HepG2 (cell line): ENCODE measurements around the gene MROH2A. TPM values are rescaled to one million over a fixed set of nuclear protein-coding genes. Genes with fewer than 3 reads are reported as not detected.

Source experiments
- ATAC-seq: fragments of 200-7000 bp; cut with Tn5 transposase; 3 replicates; pipeline ENCODE4 v1.9.1; 2020; ENCODE audit warnings: mild to moderate bottlenecking, moderate library complexity
- BruUV-seq: library from RNA; stranded (reverse); fragments of 400-500 nt; replicated peaks from 2 replicates; lab custom pipeline; 2021; lab: Mats Ljungman, UMichigan
- CTCF ChIA-PET: fragments of 300-600 bp; formaldehyde crosslinking; extraction: SDS; loops from one replicate; lab custom pipeline; 2021; ENCODE audit warnings: low total read pairs, inconsistent platforms, low intra/inter-chr PET ratio; lab: Yijun Ruan, JAX
- POLR2A ChIA-PET: fragments of 350-600 bp; sonication (Branson Sonifier 250); formaldehyde crosslinking; loops from one replicate; lab custom pipeline; 2020; ENCODE audit warnings: antibody characterized with exemption, inconsistent platforms; lab: Yijun Ruan, JAX
- DNase-seq: peaks from one replicate; pipeline ENCODE4 v3.0.0-alpha.2; 2015; ENCODE audit warnings: low spot score
- FAIRE-seq: peaks from 3 replicates; lab custom pipeline; 2011; peaks lifted over from hg19 to GRCh38; lab: Jason Lieb, UNC
- H2AFZ ChIP-seq: one replicate; pipeline ENCODE4 v1.6.1; 2011; ENCODE audit warnings: low read length, inconsistent platforms
- H3K27ac ChIP-seq: fragments of 300-600 bp; 3 replicates; pipeline ENCODE4 v1.8.0; 2011; ENCODE audit warnings: mixed run types, mild to moderate bottlenecking, mixed read lengths, low read length, inconsistent platforms; ENCODE audit not compliant: insufficient read depth; ENCODE audit errors: extremely low read length
- H3K27me3 ChIP-seq, 2 experiments: fragments of 200-600 bp in 1 of 2; 2 replicates in 1 of 2; 3 replicates in 1 of 2; pipeline versions ENCODE4 v1.6.0 to v1.8.0; 2011; ENCODE audit warnings: low read length in 2 of 2, mild to moderate bottlenecking in 2 of 2, moderate library complexity in 2 of 2, inconsistent platforms in 1 of 2; ENCODE audit not compliant: insufficient read depth in 2 of 2, control insufficient read depth in 1 of 2
- H3K36me3 ChIP-seq, 2 experiments: fragments of 200-600 bp in 1 of 2; replicated peaks in 1 of 2; 2 replicates in 1 of 2; 3 replicates in 1 of 2; pipeline versions ENCODE4 v1.5.1 to v1.8.0; 2011; ENCODE audit warnings: low read length in 2 of 2, inconsistent platforms in 1 of 2; ENCODE audit not compliant: insufficient read depth in 2 of 2, control insufficient read depth in 1 of 2
- H3K4me1 ChIP-seq: 2 replicates; pipeline ENCODE4 v1.5.1; 2012; ENCODE audit warnings: low read length, inconsistent platforms; ENCODE audit not compliant: insufficient read depth
- H3K4me2 ChIP-seq: 2 replicates; pipeline ENCODE4 v1.6.0; 2011; ENCODE audit warnings: low read depth, low read length, inconsistent platforms
- H3K4me3 ChIP-seq, 3 experiments: fragments of 200-600 bp in 1 of 3; sonication (generic), shearing (Covaris generic) in 1 of 3; replicated peaks in 1 of 3; 2 replicates each; pipeline ENCODE4 v1.5.1; 2011 to 2016; ENCODE audit warnings: low read length in 3 of 3, inconsistent platforms in 2 of 3, low read depth in 2 of 3, mild to moderate bottlenecking in 2 of 3, control low read depth in 1 of 3, mixed read lengths in 1 of 3; ENCODE audit not compliant: insufficient read depth in 1 of 3
- H3K79me2 ChIP-seq: one replicate; pipeline ENCODE4 v1.6.1; 2011; ENCODE audit warnings: low read length, inconsistent platforms; ENCODE audit not compliant: insufficient read depth
- H3K9ac ChIP-seq: 2 replicates; pipeline ENCODE4 v1.6.0; 2011; ENCODE audit warnings: mild to moderate bottlenecking, low read depth, low read length, inconsistent platforms; ENCODE audit not compliant: insufficient read depth
- H3K9me3 ChIP-seq: 2 replicates; pipeline ENCODE4 v1.5.1; 2012; ENCODE audit warnings: mild to moderate bottlenecking, low read length
- H4K20me1 ChIP-seq: 2 replicates; pipeline ENCODE4 v1.6.0; 2011; ENCODE audit warnings: inconsistent platforms, mild to moderate bottlenecking, low read length, moderate library complexity; ENCODE audit not compliant: insufficient read depth
- BRCA1 ChIP-seq: sonication (generic); formaldehyde crosslinking; IDR thresholded peaks from 2 replicates; pipeline ENCODE4 v1.4.0; 2020; ENCODE audit warnings: missing genetic modification reagents
- CEBPG ChIP-seq: IDR thresholded peaks from 2 replicates; pipeline ENCODE4 v1.6.1; 2016
- CENPT ChIP-seq: sonication (generic); formaldehyde crosslinking; IDR thresholded peaks from 2 replicates; pipeline ENCODE4 v1.8.0; 2022; ENCODE audit warnings: low read depth, mild to moderate bottlenecking, moderate library complexity, missing genetic modification reagents
- DNMT1 ChIP-seq: sonication (generic); formaldehyde crosslinking; IDR thresholded peaks from 2 replicates; pipeline ENCODE4 v1.5.1; 2020; ENCODE audit warnings: mild to moderate bottlenecking, missing genetic modification reagents
- KAT7 ChIP-seq: IDR thresholded peaks from 2 replicates; pipeline ENCODE4 v1.6.1; 2018; ENCODE audit warnings: borderline replicate concordance, missing compliant biosample characterization
- NR1H2 ChIP-seq: sonication (generic); formaldehyde crosslinking; IDR thresholded peaks from 2 replicates; pipeline ENCODE4 v1.8.1; 2022; ENCODE audit warnings: low read depth, missing genetic modification reagents, borderline replicate concordance
- SNAPC2 ChIP-seq: sonication (generic); formaldehyde crosslinking; IDR thresholded peaks from 2 replicates; pipeline ENCODE4 v1.8.1; 2022; ENCODE audit warnings: mild to moderate bottlenecking, missing genetic modification reagents
- ZNF670 ChIP-seq: sonication (generic); formaldehyde crosslinking; IDR thresholded peaks from 2 replicates; pipeline ENCODE4 v1.8.0; 2022; ENCODE audit warnings: mild to moderate bottlenecking, missing genetic modification reagents, borderline replicate concordance
- ZNF724P ChIP-seq: sonication (generic); formaldehyde crosslinking; IDR thresholded peaks from 2 replicates; pipeline ENCODE4 v1.8.0; 2022; ENCODE audit warnings: missing genetic modification reagents, borderline replicate concordance
- WGBS: methylation state at CpG from one replicate; pipeline ENCODE4 v1.1.6; 2017; ENCODE audit warnings: low lambda C conversion rate; 5-methylcytosine and 5-hydroxymethylcytosine counted together
- in situ Hi-C: cut with HindIII; loops from 2 replicates; pipeline ENCODE4 v1.10.0; 2017; ENCODE audit warnings: low pct_unique_long_range_greater_than_20kb; ENCODE audit not compliant: extremely low pct_ligation_motif_present
- intact Hi-C: fragments of 100-400 bp; cut with micrococcal nuclease; formaldehyde crosslinking; loops from one replicate; pipeline ENCODE4 v1.10.0; 2022; ENCODE audit not compliant: unreplicated experiment
- polyA plus RNA-seq, 8 experiments: library from polyadenylated mRNA; depleted of rRNA in 3 of 8; stranded (reverse) in 7 of 8; unstranded in 1 of 8; fragments of >200 nt; fragmentation: Illumina TruSeq in 4 of 8; extraction: Trizol in 4 of 8; gene quantifications; 2 replicates each; pipeline versions ENCODE4 v1.2.1 to v1.2.3, GENCODE V29; 2011 to 2016; ENCODE audit warnings: low read depth in 4 of 8, missing spikeins in 1 of 8, mixed read lengths in 1 of 8; ENCODE audit not compliant: insufficient read depth in 1 of 8
- total RNA-seq, 5 experiments: library from RNA; depleted of rRNA; stranded (reverse); fragments of >200 nt; fragmentation: Illumina TruSeq; extraction: Trizol; gene quantifications; 2 replicates each; pipeline ENCODE4 v1.2.3, GENCODE V29; 2016; ENCODE audit warnings: low read depth in 1 of 5
- TF ChIP-seq, protein P1 (sequence below): sonication (generic); formaldehyde crosslinking; IDR thresholded peaks from 2 replicates; pipeline ENCODE4 v1.4.0; 2020; ENCODE audit warnings: mild to moderate bottlenecking, missing genetic modification reagents
- TF ChIP-seq, protein P2 (sequence below): sonication (generic); formaldehyde crosslinking; IDR thresholded peaks from 2 replicates; pipeline ENCODE4 v1.5.0; 2020; ENCODE audit warnings: missing genetic modification reagents
- TF ChIP-seq, protein P3 (sequence below): sonication (generic); IDR thresholded peaks from 2 replicates; pipeline ENCODE4 v1.6.1; 2016; ENCODE audit warnings: low read depth, borderline replicate concordance
- TF ChIP-seq, protein P4 (sequence below): sonication (generic); formaldehyde crosslinking; IDR thresholded peaks from 2 replicates; pipeline ENCODE4 v1.8.1; 2023; ENCODE audit warnings: missing genetic modification reagents, mild to moderate bottlenecking, borderline replicate concordance
- TF ChIP-seq, protein P5 (sequence below), 2 experiments: sonication (generic) in 1 of 2; formaldehyde crosslinking in 1 of 2; IDR thresholded peaks; 2 replicates each; pipeline versions ENCODE4 v1.4.0 to v1.6.1; 2016 to 2020; ENCODE audit warnings: borderline replicate concordance in 1 of 2, low read depth in 1 of 2, mild to moderate bottlenecking in 1 of 2, missing genetic modification reagents in 1 of 2

The MROH2A gene
- total and polyA plus RNA-seq, 2 of the 13 experiments (the other 11 are each of a cell fraction or from before 2014, with no cell fraction given) = 0.03 to 0.04 TPM

DNA sequence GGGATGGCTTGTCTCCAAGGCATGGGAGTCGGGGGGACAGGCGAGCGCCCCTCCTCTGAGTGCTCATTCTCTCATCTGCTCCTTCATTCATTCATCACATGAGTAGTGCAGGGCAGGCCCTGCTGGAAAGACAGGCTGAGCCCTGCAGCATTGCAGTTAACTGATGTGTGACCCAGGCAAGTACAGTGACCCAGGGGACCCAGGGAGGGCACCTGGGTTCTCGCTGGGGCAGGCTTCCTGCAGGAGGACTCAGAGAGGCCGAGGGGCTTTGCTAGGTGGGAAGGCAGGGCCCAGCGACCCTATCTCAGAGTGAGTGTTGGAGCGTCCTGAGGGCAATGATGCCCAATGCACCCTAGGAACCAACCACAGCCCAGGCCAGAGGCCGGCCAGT, 45.6 kb downstream of the MROH2A start (continued):
- TF ChIP-seq SNAPC2 (CRISPR knock-in tag) = no peak
- TF ChIP-seq, protein P1, sequence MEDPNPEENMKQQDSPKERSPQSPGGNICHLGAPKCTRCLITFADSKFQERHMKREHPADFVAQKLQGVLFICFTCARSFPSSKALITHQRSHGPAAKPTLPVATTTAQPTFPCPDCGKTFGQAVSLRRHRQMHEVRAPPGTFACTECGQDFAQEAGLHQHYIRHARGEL (CRISPR knock-in tag) = no peak

DNA sequence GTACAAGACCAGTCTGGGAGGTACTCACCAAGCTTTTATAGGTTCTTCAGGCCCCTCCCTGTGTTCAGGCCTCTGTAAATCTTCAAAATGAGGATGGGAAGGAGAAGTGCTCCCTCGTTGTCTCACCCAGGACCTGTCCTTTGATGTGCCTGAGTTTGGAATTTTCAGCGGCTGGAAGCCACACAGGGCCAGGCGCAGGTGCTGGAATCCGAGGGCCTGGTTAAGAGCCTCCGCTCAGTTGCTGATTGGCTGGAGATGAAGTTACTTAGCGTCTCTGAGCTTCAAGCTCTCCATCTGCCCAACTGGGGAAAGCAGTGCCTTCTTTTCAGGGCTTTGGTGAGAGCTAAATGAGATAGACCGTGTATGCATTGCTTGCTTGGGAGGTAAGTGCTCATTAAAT, 46.2 kb downstream of the MROH2A start:
- Histone ChIP-seq H3K4me3 (no peak overlapping the region), H3K27me3 (peaks cover 5 to 16% of the 10 kb centered on the region in 2 experiments), H3K36me3 (no peaks in the 10 kb centered on the region), H4K20me1 (no peaks in the 10 kb centered on the region), H2AFZ (no peak overlapping the region), H3K27ac (no peak overlapping the region), H3K9me3 (no peaks in the 10 kb centered on the region), H3K9ac (no peak overlapping the region), H3K4me1 (no peaks in the 10 kb centered on the region), H3K79me2 (no peaks in the 10 kb centered on the region), H3K4me2 (no peak overlapping the region)
- no TSS peak for BruUV-seq
- DNase-seq (no peak), ATAC-seq (no peak), FAIRE-seq (no peak)
- in situ Hi-C loops = no loop called here
- ChIA-PET CTCF (no interaction called here), POLR2A (no interaction called here)
- WGBS = 64% methylated on average over 7 of the region's 7 CpGs
- intact Hi-C loops = no loop called here
- TF ChIP-seq DNMT1 (CRISPR knock-in tag) (no peak), ZNF724P (CRISPR knock-in tag) (no peak), CEBPG (CRISPR knock-in tag) (no peak), BRCA1 (no peak), NR1H2 (no peak), ZNF670 (CRISPR knock-in tag) (no peak), CENPT (no peak), KAT7 (no peak)
- TF ChIP-seq, protein P2, sequence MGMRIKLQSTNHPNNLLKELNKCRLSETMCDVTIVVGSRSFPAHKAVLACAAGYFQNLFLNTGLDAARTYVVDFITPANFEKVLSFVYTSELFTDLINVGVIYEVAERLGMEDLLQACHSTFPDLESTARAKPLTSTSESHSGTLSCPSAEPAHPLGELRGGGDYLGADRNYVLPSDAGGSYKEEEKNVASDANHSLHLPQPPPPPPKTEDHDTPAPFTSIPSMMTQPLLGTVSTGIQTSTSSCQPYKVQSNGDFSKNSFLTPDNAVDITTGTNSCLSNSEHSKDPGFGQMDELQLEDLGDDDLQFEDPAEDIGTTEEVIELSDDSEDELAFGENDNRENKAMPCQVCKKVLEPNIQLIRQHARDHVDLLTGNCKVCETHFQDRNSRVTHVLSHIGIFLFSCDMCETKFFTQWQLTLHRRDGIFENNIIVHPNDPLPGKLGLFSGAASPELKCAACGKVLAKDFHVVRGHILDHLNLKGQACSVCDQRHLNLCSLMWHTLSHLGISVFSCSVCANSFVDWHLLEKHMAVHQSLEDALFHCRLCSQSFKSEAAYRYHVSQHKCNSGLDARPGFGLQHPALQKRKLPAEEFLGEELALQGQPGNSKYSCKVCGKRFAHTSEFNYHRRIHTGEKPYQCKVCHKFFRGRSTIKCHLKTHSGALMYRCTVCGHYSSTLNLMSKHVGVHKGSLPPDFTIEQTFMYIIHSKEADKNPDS (CRISPR knock-in tag) = no peak
- TF ChIP-seq, protein P3, sequence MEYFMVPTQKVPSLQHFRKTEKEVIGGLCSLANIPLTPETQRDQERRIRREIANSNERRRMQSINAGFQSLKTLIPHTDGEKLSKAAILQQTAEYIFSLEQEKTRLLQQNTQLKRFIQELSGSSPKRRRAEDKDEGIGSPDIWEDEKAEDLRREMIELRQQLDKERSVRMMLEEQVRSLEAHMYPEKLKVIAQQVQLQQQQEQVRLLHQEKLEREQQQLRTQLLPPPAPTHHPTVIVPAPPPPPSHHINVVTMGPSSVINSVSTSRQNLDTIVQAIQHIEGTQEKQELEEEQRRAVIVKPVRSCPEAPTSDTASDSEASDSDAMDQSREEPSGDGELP = no peak
- TF ChIP-seq, protein P4, sequence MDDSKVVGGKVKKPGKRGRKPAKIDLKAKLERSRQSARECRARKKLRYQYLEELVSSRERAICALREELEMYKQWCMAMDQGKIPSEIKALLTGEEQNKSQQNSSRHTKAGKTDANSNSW (CRISPR knock-in tag) = no peak
- TF ChIP-seq, protein P5, sequence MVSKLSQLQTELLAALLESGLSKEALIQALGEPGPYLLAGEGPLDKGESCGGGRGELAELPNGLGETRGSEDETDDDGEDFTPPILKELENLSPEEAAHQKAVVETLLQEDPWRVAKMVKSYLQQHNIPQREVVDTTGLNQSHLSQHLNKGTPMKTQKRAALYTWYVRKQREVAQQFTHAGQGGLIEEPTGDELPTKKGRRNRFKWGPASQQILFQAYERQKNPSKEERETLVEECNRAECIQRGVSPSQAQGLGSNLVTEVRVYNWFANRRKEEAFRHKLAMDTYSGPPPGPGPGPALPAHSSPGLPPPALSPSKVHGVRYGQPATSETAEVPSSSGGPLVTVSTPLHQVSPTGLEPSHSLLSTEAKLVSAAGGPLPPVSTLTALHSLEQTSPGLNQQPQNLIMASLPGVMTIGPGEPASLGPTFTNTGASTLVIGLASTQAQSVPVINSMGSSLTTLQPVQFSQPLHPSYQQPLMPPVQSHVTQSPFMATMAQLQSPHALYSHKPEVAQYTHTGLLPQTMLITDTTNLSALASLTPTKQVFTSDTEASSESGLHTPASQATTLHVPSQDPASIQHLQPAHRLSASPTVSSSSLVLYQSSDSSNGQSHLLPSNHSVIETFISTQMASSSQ (IDR thresholded peaks at IDR 0.05; ENCODE audit: low read depth) = no peak
- TF ChIP-seq, protein P5 (CRISPR knock-in tag; IDR thresholded peaks at IDR 0.05; ENCODE audit: borderline replicate concordance) = no peak
